ENCODE measurements around the gene SLC26A3.
"Not testable (repeated sequence)": the region's sequence is repeated elsewhere in the genome, so short reads cannot be mapped to it uniquely, and the experiment has no call there.

SLC26A3 gene

DNA sequence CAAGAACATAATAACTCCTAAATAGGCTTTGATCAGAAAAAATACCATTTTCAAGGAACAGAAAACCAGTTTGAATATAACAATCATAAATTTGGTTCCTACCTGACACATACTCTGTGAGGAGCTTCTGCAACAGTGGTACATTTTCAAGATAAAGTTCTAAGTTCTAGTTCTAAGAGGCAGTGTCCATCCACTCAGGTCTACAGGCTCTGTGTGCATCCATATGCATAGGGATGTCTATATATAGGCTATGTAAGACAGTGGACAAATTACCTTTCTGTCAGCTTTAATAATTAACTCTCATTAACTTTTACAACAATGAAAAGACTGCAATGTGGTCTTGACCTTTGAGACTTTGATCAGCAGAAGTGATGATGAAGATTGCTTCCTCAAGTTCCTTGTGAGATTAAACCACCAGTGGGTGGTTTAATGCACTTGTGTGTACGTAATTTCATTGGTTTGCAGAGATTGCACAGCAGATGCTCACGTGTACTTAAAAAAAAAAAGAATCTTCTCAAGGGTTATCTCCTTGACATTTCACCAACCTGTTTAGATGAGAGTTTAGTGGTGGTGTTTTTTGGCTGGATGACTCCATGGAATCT, at the start of gene SLC26A3:
TSS of gene SLC26A3 (minus strand) at position 215 of the 602 bp plus-strand sequence. CDS start 8,714 bp downstream, outside the sequence.
- DNase-seq, result no peak

- no peak for DNase-seq
Observed at GRCh38 chr7:107850643-107851042, 47.6 kb upstream of the SLC26A3 start.

GRCh38 chr7:107850216-107850615, 47.2 kb upstream of the SLC26A3 start:
- no peak for DNase-seq

DNA sequence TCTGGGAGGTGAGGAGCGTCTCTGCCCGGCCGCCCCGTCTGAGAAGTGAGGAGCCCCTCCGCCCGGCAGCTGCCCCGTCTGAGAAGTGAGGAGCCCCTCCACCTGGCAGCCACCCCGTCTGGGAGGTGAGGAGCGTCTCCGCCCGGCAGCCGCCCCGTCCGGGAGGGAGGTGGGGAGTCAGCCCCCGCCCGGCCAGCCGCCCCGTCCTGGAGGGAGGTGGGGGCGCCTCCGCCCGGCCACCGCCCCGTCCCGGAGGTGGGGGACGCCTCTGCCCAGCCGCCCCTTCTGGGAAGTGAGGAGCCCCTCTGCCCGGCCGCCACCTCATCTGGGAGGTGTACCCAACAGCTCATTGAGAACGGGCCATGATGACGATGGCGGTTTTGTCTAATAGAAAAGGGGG, 45.2 kb upstream of the SLC26A3 start:
- DNase-seq, result not testable (repeated sequence)

DNA sequence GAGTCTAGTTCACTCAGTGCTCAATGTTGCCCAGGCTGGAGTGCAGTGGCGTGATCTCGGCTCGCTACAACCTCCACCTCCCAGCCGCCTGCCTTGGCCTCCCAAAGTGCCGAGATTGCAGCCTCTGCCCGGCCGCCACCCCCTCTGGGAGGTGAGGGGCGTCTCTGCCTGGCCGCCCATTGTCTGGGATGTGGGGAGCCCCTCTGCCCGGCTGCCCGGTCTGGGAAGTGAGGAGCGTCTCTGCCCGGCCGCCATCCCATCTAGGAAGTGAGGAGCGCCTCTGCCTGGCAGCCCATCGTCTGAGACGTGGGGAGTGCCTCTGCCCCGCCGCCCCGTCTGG, 44.8 kb upstream of the SLC26A3 start:
- not testable (repeated sequence) for DNase-seq

GRCh38 chr7:107847168-107847835, 44.3 kb upstream of the SLC26A3 start:
- no peak for DNase-seq

DNA sequence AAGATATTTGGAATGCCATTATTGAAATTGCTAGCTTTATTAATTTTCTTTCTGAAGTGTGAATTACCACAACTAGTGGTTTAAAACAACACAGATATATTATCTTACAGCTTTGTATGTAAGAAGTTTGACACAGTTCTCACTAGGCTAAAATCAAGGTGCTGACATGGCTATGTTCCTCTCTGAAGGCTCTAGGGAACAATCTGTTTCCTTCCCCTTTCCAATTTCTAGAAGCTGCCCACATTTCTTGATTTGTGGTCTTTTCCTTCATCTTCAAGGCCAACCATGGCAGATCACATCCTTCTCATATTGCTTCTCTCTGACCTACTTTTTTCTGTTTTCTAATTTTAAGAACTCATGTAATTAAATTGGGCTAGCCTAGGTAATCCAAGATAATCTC, 43.3 kb upstream of the SLC26A3 start:
- no peak for DNase-seq

- no peak for DNase-seq
Observed at GRCh38 chr7:107843184-107843583, 40.2 kb upstream of the SLC26A3 start.

GRCh38 chr7:107842213-107842612, 39.2 kb upstream of the SLC26A3 start:
- DNase-seq, result no peak

- DNase-seq, result no peak
Observed at GRCh38 chr7:107838816-107839565, 36.0 kb upstream of the SLC26A3 start.

GRCh38 chr7:107838024-107838601, 35.1 kb upstream of the SLC26A3 start:
- no peak for DNase-seq

DNA sequence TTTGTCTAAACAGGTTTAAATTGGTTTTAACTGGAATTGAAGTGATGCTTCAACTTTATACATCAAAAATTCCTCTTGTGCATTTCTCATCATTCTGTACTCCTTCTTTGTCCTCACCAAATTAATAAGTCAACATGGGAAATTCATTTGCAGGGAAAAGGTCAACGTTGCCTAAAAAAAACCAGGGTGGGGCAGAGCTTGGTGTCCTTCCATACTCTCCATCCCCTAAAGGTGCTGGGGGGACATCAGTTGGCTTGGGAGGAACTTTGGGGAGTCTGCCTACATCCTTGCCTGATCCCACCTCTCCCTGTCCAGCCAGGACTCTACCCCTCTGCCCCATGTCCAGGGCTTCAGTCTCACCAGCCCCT, 34.1 kb upstream of the SLC26A3 start:
- no peak for DNase-seq

DNA sequence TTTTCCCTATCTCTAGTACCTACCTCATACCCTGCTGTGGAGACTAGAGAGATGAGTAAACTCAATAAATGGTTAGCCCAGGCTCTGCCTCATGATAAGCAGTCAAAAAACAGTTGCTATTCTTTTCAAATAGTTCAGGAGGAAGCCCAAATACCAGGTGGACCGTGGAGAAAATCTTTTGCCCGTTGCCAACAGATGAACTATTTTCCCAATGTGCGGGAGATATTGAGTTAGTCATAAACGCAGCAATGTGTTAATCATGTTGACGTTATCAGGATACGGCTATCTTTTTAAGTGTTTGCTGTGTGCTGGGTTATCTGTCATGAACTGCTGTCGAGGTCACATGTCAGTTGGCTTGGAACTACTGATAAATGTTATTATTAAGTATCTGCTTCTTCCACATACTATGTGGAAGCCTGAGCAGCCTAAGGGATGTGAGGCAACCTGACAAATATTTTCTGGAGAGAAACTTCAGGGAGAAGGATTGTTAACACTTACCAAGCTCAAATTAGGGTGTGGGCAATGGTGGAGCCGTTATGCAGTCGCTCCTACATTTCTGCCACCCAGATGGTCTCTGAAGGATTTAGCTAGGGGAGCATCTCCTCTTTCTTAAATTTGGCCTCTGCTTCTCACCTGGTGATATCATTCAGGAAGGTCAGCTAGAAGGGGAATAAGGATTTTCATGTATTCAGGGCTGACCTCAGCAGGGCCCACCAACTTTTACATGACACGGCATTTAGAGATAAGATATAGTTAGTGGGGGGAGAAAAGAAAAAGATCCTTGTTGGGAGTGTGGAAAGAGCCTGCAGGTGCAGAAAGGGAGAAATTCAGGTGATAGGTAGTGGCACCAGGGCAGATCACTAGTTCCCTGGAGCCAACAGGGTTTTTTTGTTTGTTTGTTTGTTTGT, 33.5 kb upstream of the SLC26A3 start:
- DNase-seq, result no peak

GRCh38 chr7:107834401-107834800, 31.4 kb upstream of the SLC26A3 start:
- DNase-seq, result no peak

- no peak for DNase-seq
Observed at GRCh38 chr7:107833684-107834106, 30.7 kb upstream of the SLC26A3 start.

GRCh38 chr7:107830420-107830819, 27.4 kb upstream of the SLC26A3 start:
- no peak for DNase-seq

DNA sequence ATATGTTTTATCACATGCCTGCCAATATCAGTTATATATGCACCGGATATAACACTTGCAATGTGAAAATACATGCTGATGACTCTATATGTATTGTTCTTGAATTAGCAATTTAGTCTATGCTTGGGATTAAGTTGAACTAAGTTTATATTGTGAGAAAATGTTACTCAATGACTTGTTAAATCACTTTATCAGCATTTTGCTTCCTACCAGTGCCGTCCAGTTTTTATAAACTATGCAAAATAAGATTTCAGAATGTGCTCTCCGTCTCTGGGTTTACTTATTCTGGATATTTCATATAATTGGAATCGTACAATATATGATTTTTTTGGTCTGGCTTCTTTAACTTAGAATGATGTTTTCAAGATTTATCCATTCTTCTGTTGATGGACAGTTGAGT, 25.5 kb upstream of the SLC26A3 start:
- DNase-seq, result no peak

DNA sequence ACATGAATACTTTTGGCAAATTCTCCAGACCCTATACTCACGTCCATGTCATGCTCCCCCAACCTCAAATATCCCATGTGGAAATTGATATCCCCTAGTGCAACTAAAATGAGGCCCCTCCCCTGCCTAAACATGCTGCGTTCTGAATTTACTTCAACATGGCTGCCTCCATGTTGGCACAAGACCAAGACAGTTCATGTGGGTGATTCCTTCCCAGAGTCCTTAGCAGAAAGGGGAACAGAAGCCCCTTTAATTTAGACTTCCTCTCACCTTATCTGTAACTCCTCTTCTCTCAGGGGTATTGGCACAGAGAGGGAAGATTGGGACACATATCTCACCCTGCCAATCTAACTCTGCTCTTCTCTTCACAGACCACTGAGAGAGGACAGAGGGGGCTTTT, 24.5 kb upstream of the SLC26A3 start:
- no peak for DNase-seq

GRCh38 chr7:107826451-107826850, 23.4 kb upstream of the SLC26A3 start:
- DNase-seq, result no peak

GRCh38 chr7:107824858-107825257, 21.8 kb upstream of the SLC26A3 start:
- DNase-seq, result no peak

DNA sequence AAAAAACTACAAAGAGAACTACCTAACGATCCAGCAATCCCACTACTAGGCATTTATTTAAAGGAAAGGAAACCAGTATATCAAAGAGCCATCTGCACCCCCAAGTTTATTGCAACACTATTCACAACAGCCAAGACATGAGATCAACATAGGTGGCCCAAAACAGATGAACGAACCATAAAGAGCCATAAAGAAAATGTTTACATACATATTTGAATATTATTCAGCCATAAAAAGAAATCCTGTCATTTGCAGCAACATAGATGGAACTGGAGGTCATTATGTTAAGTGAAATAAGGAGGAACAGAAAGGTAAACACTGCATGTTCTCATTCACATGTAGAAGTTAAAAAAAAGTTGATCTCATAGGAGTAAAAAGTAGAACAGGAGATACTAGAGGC, 15.6 kb upstream of the SLC26A3 start:
- DNase-seq, result no peak

GRCh38 chr7:107816011-107816566, 13.1 kb upstream of the SLC26A3 start:
- no peak for DNase-seq
